ENCODE data around the gene PDLIM7. TPM values are rescaled to one million over a fixed set of nuclear protein-coding genes. Genes with fewer than 3 reads are reported as not detected.

The PDLIM7 gene
- total RNA-seq, 1 donor from 2014 or later, result 65.3 TPM

- H3K4me3 Mint-ChIP-seq, result no peak overlapping the region
- H3K27ac Mint-ChIP-seq, result peak overlapping the region; percentile 23
- intact Hi-C loops (cut with micrococcal nuclease), result no loop called here
- no peaks in the 10 kb centered on the region for H3K9me3 Mint-ChIP-seq
- H3K36me3 Mint-ChIP-seq (ENCODE audit: low read depth), result peaks cover 23% of the 10 kb centered on the region
- H3K27me3 Mint-ChIP-seq, result no peaks in the 10 kb centered on the region
- no peaks in the 10 kb centered on the region for H3K4me1 Mint-ChIP-seq
- no peak for DNase-seq
These were observed 32.1 kb upstream of the PDLIM7 start for GRCh38 chr5:177529247-177530203.

GRCh38 chr5:177528631-177529030 lies 31.2 kb upstream of the PDLIM7 start:
- H3K27me3 Mint-ChIP-seq, result no peaks in the 10 kb centered on the region
- peaks cover 20% of the 10 kb centered on the region for H3K36me3 Mint-ChIP-seq (ENCODE audit: low read depth)
- H3K27ac Mint-ChIP-seq, result no peak overlapping the region
- no peak overlapping the region for H3K4me3 Mint-ChIP-seq
- no peak for DNase-seq
- intact Hi-C loops (cut with micrococcal nuclease), result no loop called here
- no peaks in the 10 kb centered on the region for H3K9me3 Mint-ChIP-seq
- no peaks in the 10 kb centered on the region for H3K4me1 Mint-ChIP-seq

GRCh38 chr5:177527595-177527994 lies 30.2 kb upstream of the PDLIM7 start:
- Mint-ChIP-seq H3K27me3 (no peaks in the 10 kb centered on the region), H3K36me3 (ENCODE audit: low read depth) (peaks cover 17% of the 10 kb centered on the region), H3K27ac (no peak overlapping the region), H3K9me3 (no peaks in the 10 kb centered on the region), H3K4me1 (no peaks in the 10 kb centered on the region), H3K4me3 (no peak overlapping the region)
- intact Hi-C loops (cut with micrococcal nuclease), result no loop called here
- no peak for DNase-seq

GRCh38 chr5:177526791-177527190 lies 29.4 kb upstream of the PDLIM7 start:
- no peaks in the 10 kb centered on the region for H3K27me3 Mint-ChIP-seq
- no peak overlapping the region for H3K27ac Mint-ChIP-seq
- peaks cover 13% of the 10 kb centered on the region for H3K36me3 Mint-ChIP-seq (ENCODE audit: low read depth)
- intact Hi-C loops (cut with micrococcal nuclease), result no loop called here
- no peaks in the 10 kb centered on the region for H3K9me3 Mint-ChIP-seq
- H3K4me3 Mint-ChIP-seq, result no peak overlapping the region
- H3K4me1 Mint-ChIP-seq, result no peaks in the 10 kb centered on the region
- no peak for DNase-seq

GRCh38 chr5:177526191-177526590 lies 28.8 kb upstream of the PDLIM7 start:
- Mint-ChIP-seq H3K27me3 (no peaks in the 10 kb centered on the region), H3K27ac (no peak overlapping the region), H3K9me3 (no peaks in the 10 kb centered on the region), H3K4me3 (no peak overlapping the region), H3K36me3 (ENCODE audit: low read depth) (peaks cover 16% of the 10 kb centered on the region), H3K4me1 (peaks cover 4% of the 10 kb centered on the region)
- DNase-seq, result no peak
- intact Hi-C loops (cut with micrococcal nuclease), result no loop called here

GRCh38 chr5:177524941-177525655 lies 27.7 kb upstream of the PDLIM7 start:
- Mint-ChIP-seq H3K27ac (no peak overlapping the region), H3K4me1 (peaks cover 9% of the 10 kb centered on the region), H3K36me3 (ENCODE audit: low read depth) (peaks cover 19% of the 10 kb centered on the region), H3K27me3 (no peaks in the 10 kb centered on the region), H3K9me3 (no peaks in the 10 kb centered on the region), H3K4me3 (no peak overlapping the region)
- no peak for DNase-seq
- intact Hi-C loops (cut with micrococcal nuclease), result no loop called here

GRCh38 chr5:177524539-177524900 lies 27.1 kb upstream of the PDLIM7 start:
- Mint-ChIP-seq H3K4me1 (peaks cover 9% of the 10 kb centered on the region), H3K27ac (no peak overlapping the region), H3K4me3 (no peak overlapping the region), H3K36me3 (ENCODE audit: low read depth) (peaks cover 19% of the 10 kb centered on the region), H3K27me3 (no peaks in the 10 kb centered on the region), H3K9me3 (no peaks in the 10 kb centered on the region)
- no peak for DNase-seq
- intact Hi-C loops (cut with micrococcal nuclease), result no loop called here

- H3K27ac Mint-ChIP-seq, result no peak overlapping the region
- peaks cover 9% of the 10 kb centered on the region for H3K4me1 Mint-ChIP-seq
- DNase-seq, result no peak
- no peaks in the 10 kb centered on the region for H3K27me3 Mint-ChIP-seq
- H3K4me3 Mint-ChIP-seq, result no peak overlapping the region
- peaks cover 19% of the 10 kb centered on the region for H3K36me3 Mint-ChIP-seq (ENCODE audit: low read depth)
- H3K9me3 Mint-ChIP-seq, result no peaks in the 10 kb centered on the region
- intact Hi-C loops (cut with micrococcal nuclease), result no loop called here
These were observed 26.5 kb upstream of the PDLIM7 start for GRCh38 chr5:177523711-177524538.

GRCh38 chr5:177520916-177521513 lies 23.6 kb upstream of the PDLIM7 start:
- no peak for DNase-seq
- intact Hi-C loops (cut with micrococcal nuclease), result no loop called here
- H3K9me3 Mint-ChIP-seq, result no peaks in the 10 kb centered on the region
- peaks cover 31% of the 10 kb centered on the region for H3K36me3 Mint-ChIP-seq (ENCODE audit: low read depth)
- H3K4me1 Mint-ChIP-seq, result peaks cover 19% of the 10 kb centered on the region
- H3K4me3 Mint-ChIP-seq, result no peak overlapping the region
- H3K27me3 Mint-ChIP-seq, result no peaks in the 10 kb centered on the region
- peak overlapping the region; percentile 26 for H3K27ac Mint-ChIP-seq

- peaks cover 33% of the 10 kb centered on the region for H3K36me3 Mint-ChIP-seq (ENCODE audit: low read depth)
- no peaks in the 10 kb centered on the region for H3K9me3 Mint-ChIP-seq
- no peak overlapping the region for H3K4me3 Mint-ChIP-seq
- no peak for DNase-seq
- intact Hi-C loops (cut with micrococcal nuclease), result no loop called here
- H3K4me1 Mint-ChIP-seq, result peaks cover 25% of the 10 kb centered on the region
- H3K27ac Mint-ChIP-seq, result no peak overlapping the region
- no peaks in the 10 kb centered on the region for H3K27me3 Mint-ChIP-seq
These were observed 22.9 kb upstream of the PDLIM7 start for GRCh38 chr5:177520271-177520670.

GRCh38 chr5:177519463-177520235 lies 22.2 kb upstream of the PDLIM7 start:
- H3K9me3 Mint-ChIP-seq, result no peaks in the 10 kb centered on the region
- no peaks in the 10 kb centered on the region for H3K27me3 Mint-ChIP-seq
- H3K36me3 Mint-ChIP-seq (ENCODE audit: low read depth), result peaks cover 34% of the 10 kb centered on the region
- H3K4me3 Mint-ChIP-seq, result no peak overlapping the region
- H3K4me1 Mint-ChIP-seq, result peaks cover 28% of the 10 kb centered on the region
- intact Hi-C loops (cut with micrococcal nuclease), result loop anchor here (5.0 kb wide), 2 partner anchors 33 to 387 kb away; partner anchors contain the start of genes FAM193B and NSD1
- DNase-seq, result no peak
- H3K27ac Mint-ChIP-seq, result no peak overlapping the region

GRCh38 chr5:177516601-177517568 lies 19.5 kb upstream of the PDLIM7 start, which contains the start of gene DDX41:
TSS of gene DDX41 (minus strand) at chr5:177516961. CDS start at chr5:177516945, 16 bp downstream.
- peak within 1 kb of the TSS; percentile 91 for H3K4me3 Mint-ChIP-seq
- intact Hi-C loops (cut with micrococcal nuclease), result loop anchor here (1.0 to 5.0 kb wide), 6 partner anchors 20 to 385 kb away; partner anchors contain the start of genes FAM193B, GRK6, NSD1 and PDLIM7
- peak within 1 kb of the TSS; percentile 92 for H3K27ac Mint-ChIP-seq
- H3K36me3 Mint-ChIP-seq (ENCODE audit: low read depth), result peaks cover 52% of the 10 kb centered on the region
- H3K4me1 Mint-ChIP-seq, result peaks cover 32% of the 10 kb centered on the region
- no peaks in the 10 kb centered on the region for H3K27me3 Mint-ChIP-seq
- DNase-seq, result peak; percentile 99
- H3K9me3 Mint-ChIP-seq, result no peaks in the 10 kb centered on the region

Measured in activated CD4-positive, alpha-beta T cell treated with anti-CD3 and anti-CD28 coated beads, Interleukin-2, amount 10 ng/mL, durations not matched to agents 24 days and 14 days (primary cell).